Suprapubic skin (tissue), 4 donors: Measurements from ENCODE around the gene PNLIPRP3.

Source experiments
- CTCF ChIP-seq, 2 donors: fragments of 200-600 bp in 1 of 2; fragments of 450-650 bp in 1 of 2; sonication (generic) in 1 of 2; IDR thresholded peaks; one replicate each; pipeline ENCODE4 v1.5.1; 2016 to 2019; ENCODE audit warnings: antibody characterized with exemption in 2 of 2, mild to moderate bottlenecking in 1 of 2, moderate library complexity in 1 of 2
- EP300 ChIP-seq: sonication (generic); formaldehyde crosslinking; IDR thresholded peaks from one replicate; pipeline ENCODE4 v1.6.1; 2017; ENCODE audit warnings: antibody characterized with exemption
- POLR2A ChIP-seq, 2 donors: fragments of 450-650 bp; IDR thresholded peaks; one replicate each; pipeline ENCODE4 v1.6.1; 2017; ENCODE audit warnings: antibody characterized with exemption in 2 of 2, mild to moderate bottlenecking in 2 of 2, moderate library complexity in 2 of 2
- POLR2AphosphoS5 ChIP-seq, 3 donors: sonication (generic); formaldehyde crosslinking; IDR thresholded peaks; one replicate each; pipeline ENCODE4 v1.6.1; 2017; ENCODE audit warnings: antibody characterized with exemption in 3 of 3

DNA sequence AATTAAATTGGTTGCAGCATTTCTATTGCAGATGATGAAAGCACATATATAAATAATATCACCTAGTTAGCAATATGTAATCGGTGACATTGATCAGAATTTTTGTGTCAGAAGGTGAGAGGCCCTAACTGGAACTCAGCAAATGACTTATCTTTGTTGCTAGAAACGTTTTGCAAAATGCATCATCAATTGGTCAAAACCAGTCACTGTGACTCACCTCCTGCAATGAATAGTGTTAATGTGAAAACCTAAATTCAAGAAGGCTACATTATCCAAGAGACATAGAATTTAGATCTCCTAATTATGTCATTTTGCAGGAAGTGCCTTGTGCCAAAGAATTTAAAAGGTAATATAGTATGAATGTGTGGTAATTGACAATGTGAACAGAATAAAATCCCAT, 9.8 kb upstream of the PNLIPRP3 start:
- TF ChIP-seq EP300 (no peak), CTCF (IDR thresholded peaks at IDR 0.05) (no peak), POLR2A (IDR thresholded peaks at IDR 0.05) (no peak), POLR2AphosphoS5 (IDR thresholded peaks at IDR 0.05) (no peak)
